K562 (cell line): ENCODE data around the gene CNKSR1. TPM values are rescaled to one million over a fixed set of nuclear protein-coding genes. Genes with fewer than 3 reads are reported as not detected.

Source experiments
- ARID1B ChIP-seq: fragments of 450-650 bp; IDR thresholded peaks from 2 replicates; pipeline ENCODE4 v1.6.1; 2016; ENCODE audit warnings: antibody characterized with exemption, mild to moderate bottlenecking, inconsistent platforms
- ASH1L ChIP-seq: fragments of 450-650 bp; IDR thresholded peaks from 2 replicates; pipeline ENCODE4 v1.6.1; 2018; ENCODE audit warnings: borderline replicate concordance, mild to moderate bottlenecking, low read depth; ENCODE audit not compliant: partially characterized antibody
- CBFA2T3 ChIP-seq: fragments of 450-650 bp; IDR thresholded peaks from 2 replicates; pipeline ENCODE4 v1.6.1; 2017
- EGR1 ChIP-seq: fragments of 450-650 bp; conservative IDR thresholded peaks from 2 replicates; pipeline ENCODE4 v1.6.1; 2017; ENCODE audit warnings: mild to moderate bottlenecking
- GTF2B ChIP-seq: IDR thresholded peaks from 2 replicates; pipeline ENCODE4 v1.6.1; 2011; ENCODE audit not compliant: insufficient read length; ENCODE audit errors: extremely low read depth
- HLTF ChIP-seq: fragments of 450-650 bp; IDR thresholded peaks from 2 replicates; pipeline ENCODE4 v1.6.1; 2016
- KAT2B ChIP-seq: IDR thresholded peaks from one replicate; pipeline ENCODE4 v1.6.1; 2012; ENCODE audit warnings: low read depth, mild to moderate bottlenecking, control low read depth, inconsistent platforms, low read length, moderate library complexity
- KLF16 ChIP-seq: IDR thresholded peaks from 2 replicates; pipeline ENCODE4 v1.6.1; 2016; ENCODE audit warnings: antibody characterized with exemption
- MED1 ChIP-seq: sonication (generic); formaldehyde crosslinking; IDR thresholded peaks from 2 replicates; pipeline ENCODE4 v1.8.1; 2023; ENCODE audit warnings: missing genetic modification reagents, borderline replicate concordance
- MNT ChIP-seq, 2 experiments: fragments of 450-650 bp; conservative IDR thresholded peaks; 2 replicates each; pipeline ENCODE4 v1.6.1; 2017; ENCODE audit warnings: mild to moderate bottlenecking in 2 of 2, moderate library complexity in 2 of 2
- MYNN ChIP-seq, 2 experiments: sonication (generic); formaldehyde crosslinking in 1 of 2; IDR thresholded peaks; 2 replicates each; pipeline versions ENCODE4 v1.5.0 to v1.6.1; 2016 to 2020; ENCODE audit warnings: antibody characterized with exemption in 1 of 2, missing genetic modification reagents in 1 of 2
- NBN ChIP-seq: fragments of 450-650 bp; IDR thresholded peaks from 2 replicates; pipeline ENCODE4 v1.6.1; 2016; ENCODE audit warnings: low read depth, mild to moderate bottlenecking
- NCOA1 ChIP-seq: fragments of 450-650 bp; IDR thresholded peaks from 2 replicates; pipeline ENCODE4 v1.6.1; 2016; ENCODE audit warnings: low read depth
- NFYB ChIP-seq: IDR thresholded peaks from 2 replicates; pipeline ENCODE4 v1.6.1; 2011; ENCODE audit warnings: mild to moderate bottlenecking, moderate library complexity; ENCODE audit not compliant: insufficient read length; ENCODE audit errors: extremely low read depth
- PHB2 ChIP-seq: fragments of 450-650 bp; IDR thresholded peaks from 2 replicates; pipeline ENCODE4 v1.6.1; 2017; ENCODE audit warnings: low read depth
- PRPF4 ChIP-seq: fragments of 200-400 bp; formaldehyde crosslinking; IDR thresholded peaks from one replicate; pipeline ENCODE4 v1.6.1; 2017; ENCODE audit warnings: low read length, low read depth, mild to moderate bottlenecking; ENCODE audit not compliant: insufficient read depth, poor library complexity, severe bottlenecking
- RBM34 ChIP-seq: fragments of 200-400 bp; formaldehyde crosslinking; IDR thresholded peaks from 2 replicates; pipeline ENCODE4 v1.6.1; 2018; ENCODE audit warnings: low read length, borderline replicate concordance; ENCODE audit not compliant: insufficient read depth
- SAFB ChIP-seq: fragments of 200-400 bp; formaldehyde crosslinking; IDR thresholded peaks from 2 replicates; pipeline ENCODE4 v1.6.1; 2017; ENCODE audit warnings: low read depth, low read length, borderline replicate concordance
- SOX6 ChIP-seq: fragments of 450-650 bp; IDR thresholded peaks from 2 replicates; pipeline ENCODE4 v1.6.1; 2014; ENCODE audit warnings: mild to moderate bottlenecking
- TCF15 ChIP-seq: fragments of 250-450 bp; sonication (Bioruptor Pico); IDR thresholded peaks from 2 replicates; pipeline ENCODE4 v1.8.0; 2022; ENCODE audit warnings: moderate library complexity, mild to moderate bottlenecking, inconsistent platforms
- TOE1 ChIP-seq, 2 experiments: fragments of 450-650 bp in 1 of 2; sonication (generic) in 1 of 2; formaldehyde crosslinking in 1 of 2; IDR thresholded peaks; 2 replicates each; pipeline versions ENCODE4 v1.7.1 to v1.8.0; 2016 to 2022; ENCODE audit warnings: borderline replicate concordance in 2 of 2, mild to moderate bottlenecking in 2 of 2, antibody characterized with exemption in 1 of 2, inconsistent platforms in 1 of 2, low read depth in 1 of 2, missing genetic modification reagents in 1 of 2, moderate library complexity in 1 of 2
- ZEB2 ChIP-seq: fragments of 450-650 bp; IDR thresholded peaks from 2 replicates; pipeline ENCODE4 v1.6.1; 2016
- ZKSCAN3 ChIP-seq: fragments of 250-450 bp; sonication (Bioruptor Pico); IDR thresholded peaks from 2 replicates; pipeline ENCODE4 v1.4.0; 2020
- ZNF696 ChIP-seq: fragments of 250-450 bp; sonication (Bioruptor Pico); conservative IDR thresholded peaks from 2 replicates; pipeline ENCODE4 v1.4.0; 2020; ENCODE audit warnings: mild to moderate bottlenecking, moderate library complexity
- ZNF707 ChIP-seq: fragments of 250-450 bp; sonication (Bioruptor Pico); conservative IDR thresholded peaks from 2 replicates; pipeline ENCODE4 v1.8.0; 2022; ENCODE audit warnings: inconsistent platforms, mild to moderate bottlenecking, moderate library complexity
- ZNF77 ChIP-seq: fragments of 250-450 bp; sonication (Bioruptor Pico); IDR thresholded peaks from 2 replicates; pipeline ENCODE4 v1.5.0; 2020
- ZNF785 ChIP-seq: fragments of 250-450 bp; sonication (Bioruptor Pico); IDR thresholded peaks from 2 replicates; pipeline ENCODE4 v1.4.0; 2020; ENCODE audit warnings: mild to moderate bottlenecking
- ZNF79 ChIP-seq: fragments of 250-450 bp; sonication (Bioruptor Pico); IDR thresholded peaks from 2 replicates; pipeline ENCODE4 v1.4.0; 2020; ENCODE audit warnings: low read depth, mild to moderate bottlenecking, moderate library complexity
- polyA plus RNA-seq, 8 experiments: library from polyadenylated mRNA; depleted of rRNA in 4 of 8; stranded (reverse) in 5 of 8; unstranded in 3 of 8; fragments of >200 nt; fragmentation: Nextera tagmentation in 2 of 8; fragmentation: Illumina TruSeq in 1 of 8; extraction: Ambion mirVana in 2 of 8; extraction: Trizol in 1 of 8; gene quantifications; 2 replicates each; pipeline versions ENCODE4 v1.2.1 to v1.2.3, GENCODE V29; 2011 to 2014; ENCODE audit warnings: inconsistent platforms in 1 of 8, missing spikeins in 1 of 8
- total RNA-seq, 7 experiments: library from RNA; depleted of rRNA in 6 of 7; stranded (reverse); fragments of >200 nt in 6 of 7; fragmentation: Illumina TruSeq in 2 of 7; extraction: Trizol in 2 of 7; gene quantifications; 2 replicates each; pipeline versions ENCODE4 v1.2.1 to v1.2.3, GENCODE V29; 2011 to 2021; ENCODE audit warnings: low replicate concordance in 1 of 7

The CNKSR1 gene
- total and polyA plus RNA-seq, 9 of the 15 experiments (the other 6 are each of a cell fraction or from before 2014, with no cell fraction given) = 0.03 to 2.8 (median 1.1) TPM

GRCh38 chr1:26169669-26170471, 7.4 kb upstream of the CNKSR1 start, which contains the start of gene ZNF593 (continued):
- TF ChIP-seq GTF2B (no peak), MYNN (IDR thresholded peaks at IDR 0.05) (peak; percentile 76; the same call in 1 of the 2 replicates), MYNN (CRISPR knock-in tag; IDR thresholded peaks at IDR 0.05) (no peak), ZNF696 (CRISPR knock-in tag) (no peak), TOE1 (IDR thresholded peaks at IDR 0.05; ENCODE audit: borderline replicate concordance) (no peak; the same call in 1 of the 2 replicates), TOE1 (CRISPR knock-in tag; IDR thresholded peaks at IDR 0.05; ENCODE audit: borderline replicate concordance, low read depth) (0 out of 2 replicates have a peak, but pooled peaks have one; percentile 50), ASH1L (no peak), NBN (peak; percentile 100), ZEB2 (no peak), ZNF785 (CRISPR knock-in tag) (no peak), EGR1 (0 out of 2 replicates have a peak, but pooled peaks have one; percentile 1), CBFA2T3 (peak; percentile 41; the same call in 1 of the 2 replicates), KLF16 (peak; percentile 59), PRPF4 (peak; percentile 51), ZKSCAN3 (CRISPR knock-in tag) (no peak), PHB2 (no peak), NCOA1 (peak; percentile 84; the same call in 1 of the 2 replicates), KAT2B (no peak), RBM34 (peak; percentile 97; the same call in 1 of the 2 replicates), MNT (conservative IDR thresholded peaks at IDR 0.05) (peak; percentile 99 to 100), HLTF (peak; percentile 66), SAFB (0 out of 2 replicates have a peak, but pooled peaks have one; percentile 25), NFYB (no peak), ZNF79 (CRISPR knock-in tag) (no peak), MED1 (CRISPR knock-in tag) (no peak), ARID1B (peak; percentile 68), SOX6 (peak; percentile 65), TCF15 (no peak), ZNF77 (no peak), ZNF707 (no peak)
